ENCODE results near the gene MEIKIN.
"Not testable (repeated sequence)": the region's sequence is repeated elsewhere in the genome, so short reads cannot be mapped to it uniquely, and the experiment has no call there.

MEIKIN gene

GRCh38 chr5:131786900-131787692 is 158.4 kb downstream of the MEIKIN start:
- in situ Hi-C loops (cut with HindIII; ENCODE audit: low pct_unique_long_range_greater_than_20kb, low sequenced_read_pairs), result no loop called here
- no peak for DNase-seq (ENCODE audit: low read depth in 1 of 2, low spot score in 1 of 2)
- no peak for TF ChIP-seq JUND (IDR thresholded peaks at IDR 0.05; ENCODE audit: low read depth)

GRCh38 chr5:131786036-131786435 is 159.4 kb downstream of the MEIKIN start:
- DNase-seq (ENCODE audit: low read depth in 1 of 2, low spot score in 1 of 2), result no peak
- in situ Hi-C loops (cut with HindIII; ENCODE audit: low pct_unique_long_range_greater_than_20kb, low sequenced_read_pairs), result no loop called here
- no peak for TF ChIP-seq JUND (IDR thresholded peaks at IDR 0.05; ENCODE audit: low read depth)

DNA sequence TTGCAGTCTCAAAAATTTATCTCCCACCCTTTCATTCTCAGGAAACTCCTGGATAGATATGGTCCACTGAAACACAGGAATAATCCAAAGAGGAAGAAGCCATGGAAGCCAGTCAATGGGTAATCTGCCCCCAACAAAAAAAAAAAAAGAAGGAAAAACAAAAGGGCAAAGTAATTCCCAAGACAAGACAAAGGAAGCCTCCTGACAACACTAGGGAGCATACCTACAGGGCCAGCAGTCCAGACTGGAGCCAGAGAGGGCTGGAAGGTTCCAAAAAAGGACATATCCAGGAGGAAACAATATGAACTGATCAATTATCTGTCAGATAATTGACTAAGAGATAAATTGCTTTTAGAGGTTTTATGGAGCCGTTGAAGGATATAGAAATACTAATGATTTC is 161.6 kb downstream of the MEIKIN start:
- in situ Hi-C loops (cut with HindIII; ENCODE audit: low pct_unique_long_range_greater_than_20kb, low sequenced_read_pairs), result no loop called here
- DNase-seq (ENCODE audit: low read depth in 1 of 2, low spot score in 1 of 2), result no peak
- TF ChIP-seq JUND (IDR thresholded peaks at IDR 0.05; ENCODE audit: low read depth), result no peak

DNA sequence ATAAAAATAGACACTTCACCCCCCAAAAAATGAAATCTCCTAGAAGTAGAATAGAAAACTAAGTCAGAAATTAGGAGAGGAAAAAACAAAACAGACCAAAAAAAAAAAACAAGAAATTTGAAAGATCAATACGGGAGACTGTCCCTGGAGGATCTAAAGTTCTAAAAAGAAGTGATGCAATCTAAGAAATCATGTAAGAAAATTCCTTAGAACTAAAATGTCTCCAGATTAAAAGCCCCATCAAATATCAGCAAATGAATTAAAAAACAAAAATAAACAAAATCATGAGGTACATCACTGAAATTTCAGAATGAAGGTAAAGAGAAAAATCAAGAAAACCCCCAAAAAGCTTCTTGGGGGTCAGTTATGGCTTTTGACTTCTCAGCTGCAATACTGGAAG is 162.1 kb downstream of the MEIKIN start:
- no peak for TF ChIP-seq JUND (IDR thresholded peaks at IDR 0.05; ENCODE audit: low read depth)
- in situ Hi-C loops (cut with HindIII; ENCODE audit: low pct_unique_long_range_greater_than_20kb, low sequenced_read_pairs), result no loop called here
- no peak for DNase-seq (ENCODE audit: low read depth in 1 of 2, low spot score in 1 of 2)

DNA sequence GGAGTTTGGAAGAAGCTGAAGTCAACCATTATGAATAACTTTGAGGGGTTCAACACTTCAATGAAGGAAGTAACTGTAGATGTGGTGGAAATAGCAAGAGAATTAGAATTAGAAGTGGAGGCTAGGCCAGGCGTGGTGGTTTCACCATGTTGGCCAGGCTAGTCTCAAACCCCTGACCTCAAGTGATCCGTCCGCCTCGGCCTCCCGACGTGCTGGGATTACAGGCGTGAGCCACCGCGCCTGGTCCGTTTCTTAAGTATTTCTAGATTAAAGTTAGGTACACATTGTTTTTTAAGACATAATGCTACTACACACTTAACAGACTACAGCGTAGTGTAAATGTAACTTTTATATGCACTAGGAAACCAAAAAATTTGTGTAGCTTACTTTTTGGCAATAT is 162.7 kb downstream of the MEIKIN start:
- in situ Hi-C loops (cut with HindIII; ENCODE audit: low pct_unique_long_range_greater_than_20kb, low sequenced_read_pairs), result no loop called here
- no peak for DNase-seq (ENCODE audit: low read depth in 1 of 2, low spot score in 1 of 2)
- TF ChIP-seq JUND (IDR thresholded peaks at IDR 0.05; ENCODE audit: low read depth), result no peak

GRCh38 chr5:131778141-131778540 is 167.3 kb downstream of the MEIKIN start:
- in situ Hi-C loops (cut with HindIII; ENCODE audit: low pct_unique_long_range_greater_than_20kb, low sequenced_read_pairs); DNase-seq (ENCODE audit: low read depth in 1 of 2, low spot score in 1 of 2): not testable (repeated sequence)

DNA sequence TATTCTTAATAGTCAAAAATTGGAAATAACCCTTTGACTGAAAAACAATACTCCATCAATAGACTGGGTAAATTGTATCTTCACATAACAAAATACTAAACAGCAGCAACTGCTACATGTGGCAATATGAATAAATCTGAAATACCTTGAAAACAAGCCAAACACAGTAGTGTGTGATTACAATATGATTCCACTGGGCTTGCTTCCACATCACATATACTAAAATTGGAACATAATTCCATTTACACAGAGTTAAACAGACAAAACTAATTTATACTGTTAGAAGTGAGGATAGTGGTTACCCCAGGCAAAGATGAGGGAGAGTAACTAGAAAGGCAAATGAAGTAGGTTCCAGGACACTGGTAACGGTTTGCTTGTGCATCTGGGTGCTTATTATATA is 169.0 kb downstream of the MEIKIN start:
- DNase-seq (ENCODE audit: low read depth in 1 of 2, low spot score in 1 of 2), result no peak
- in situ Hi-C loops (cut with HindIII; ENCODE audit: low pct_unique_long_range_greater_than_20kb, low sequenced_read_pairs), result no loop called here

DNA sequence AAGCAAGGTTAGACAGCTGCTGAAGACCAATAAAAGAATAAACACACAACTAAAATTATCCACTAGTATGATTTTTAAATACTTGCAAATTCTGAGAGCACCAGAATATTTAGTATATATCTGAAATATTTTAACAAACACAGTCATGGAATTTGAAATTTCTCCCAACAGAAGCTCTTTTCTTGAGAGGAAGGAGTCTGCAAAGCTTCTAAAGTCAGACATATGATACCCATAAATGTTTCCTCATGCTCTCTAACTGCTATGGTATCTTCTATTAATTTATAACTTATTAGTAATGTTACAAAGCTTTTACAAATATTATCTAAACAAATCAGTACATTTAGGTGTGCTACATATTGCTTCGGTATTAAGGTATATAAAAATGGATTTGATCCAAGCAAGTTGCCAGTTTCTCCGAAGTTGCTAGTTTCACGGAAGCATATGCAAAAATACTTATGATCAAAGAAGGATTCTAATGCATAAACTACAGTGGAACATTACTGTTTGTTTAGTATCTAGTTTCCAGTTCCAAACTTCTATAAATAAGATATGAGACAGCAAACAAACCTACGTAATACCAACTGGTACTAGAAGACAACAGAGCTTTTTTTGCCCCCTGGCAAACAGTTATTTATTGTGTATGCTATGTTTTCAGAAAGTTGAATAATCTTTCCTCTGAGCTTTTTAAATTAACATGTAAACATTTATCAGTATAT is 170.7 kb downstream of the MEIKIN start:
- in situ Hi-C loops (cut with HindIII; ENCODE audit: low pct_unique_long_range_greater_than_20kb, low sequenced_read_pairs), result no loop called here
- no peak for TF ChIP-seq JUND (IDR thresholded peaks at IDR 0.05; ENCODE audit: low read depth)
- DNase-seq (ENCODE audit: low read depth in 1 of 2, low spot score in 1 of 2), result no peak

More for the DNA sequence above, 169.0 kb downstream of the MEIKIN start:
- no peak for TF ChIP-seq JUND (IDR thresholded peaks at IDR 0.05; ENCODE audit: low read depth)

DNA sequence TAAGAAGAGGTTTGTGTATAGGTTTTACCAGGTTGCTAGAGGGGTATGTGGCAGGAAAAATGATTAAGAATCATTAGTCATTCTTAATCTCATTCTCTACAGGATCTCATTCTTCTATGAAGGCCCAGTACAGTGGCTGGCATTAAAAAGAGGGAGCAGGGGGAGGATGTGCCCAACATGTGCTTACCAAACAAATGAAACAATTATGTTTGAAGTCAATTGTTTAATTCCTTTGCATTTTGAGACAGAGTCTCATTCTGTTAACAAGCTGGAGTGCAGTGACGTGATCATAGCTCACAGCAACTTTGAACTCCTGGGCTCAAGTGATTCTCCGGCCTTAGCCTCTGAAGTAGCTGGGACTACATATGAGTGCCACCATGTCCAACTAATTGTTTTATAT is 171.7 kb downstream of the MEIKIN start:
- in situ Hi-C loops (cut with HindIII; ENCODE audit: low pct_unique_long_range_greater_than_20kb, low sequenced_read_pairs), result no loop called here
- no peak for DNase-seq (ENCODE audit: low read depth in 1 of 2, low spot score in 1 of 2)
- TF ChIP-seq JUND (IDR thresholded peaks at IDR 0.05; ENCODE audit: low read depth), result no peak

DNA sequence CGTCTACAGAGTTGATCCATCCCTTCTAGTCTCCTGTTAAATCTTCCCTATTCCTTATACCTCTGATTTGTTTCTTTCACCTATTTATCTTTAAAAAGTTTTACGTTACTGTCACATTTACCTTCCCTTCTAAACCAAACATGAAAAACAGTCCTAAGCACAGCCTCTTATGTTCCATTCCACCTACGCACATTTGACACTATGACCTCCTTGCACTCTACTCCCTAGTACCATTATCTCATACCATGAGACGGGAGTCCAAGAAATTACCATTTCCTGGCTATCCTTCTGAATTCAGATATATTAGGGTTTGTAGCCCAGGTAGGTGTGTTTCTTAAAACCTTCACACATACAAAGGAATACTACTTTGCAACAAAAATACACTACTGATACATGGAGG is 173.8 kb downstream of the MEIKIN start:
- TF ChIP-seq JUND (IDR thresholded peaks at IDR 0.05; ENCODE audit: low read depth), result no peak
- DNase-seq (ENCODE audit: low read depth in 1 of 2, low spot score in 1 of 2), result no peak
- in situ Hi-C loops (cut with HindIII; ENCODE audit: low pct_unique_long_range_greater_than_20kb, low sequenced_read_pairs), result no loop called here

DNA sequence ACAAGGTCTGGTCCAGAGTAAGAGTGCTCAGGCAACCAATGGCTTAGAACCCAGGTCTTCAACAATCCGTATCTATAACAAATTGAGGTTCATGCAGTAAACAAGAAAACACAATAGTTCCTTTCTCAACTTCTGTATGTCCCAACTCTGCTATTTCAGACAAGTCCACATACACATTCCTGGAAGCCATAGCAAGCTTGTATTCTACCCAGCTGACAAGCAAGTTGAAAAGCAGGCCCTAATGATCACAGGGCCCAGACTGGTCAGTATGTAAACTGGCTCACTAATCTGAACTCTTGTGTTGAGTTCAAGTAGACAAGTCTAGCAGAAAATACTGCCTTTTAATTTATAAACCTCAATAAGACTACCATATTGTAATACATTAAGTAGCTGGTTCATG is 175.5 kb downstream of the MEIKIN start:
- TF ChIP-seq JUND (IDR thresholded peaks at IDR 0.05; ENCODE audit: low read depth), result no peak
- in situ Hi-C loops (cut with HindIII; ENCODE audit: low pct_unique_long_range_greater_than_20kb, low sequenced_read_pairs), result no loop called here

GRCh38 chr5:131769336-131769735 is 176.1 kb downstream of the MEIKIN start:
- DNase-seq (ENCODE audit: low read depth in 1 of 2, low spot score in 1 of 2), result no peak
- in situ Hi-C loops (cut with HindIII; ENCODE audit: low pct_unique_long_range_greater_than_20kb, low sequenced_read_pairs), result no loop called here
- TF ChIP-seq JUND (IDR thresholded peaks at IDR 0.05; ENCODE audit: low read depth), result no peak

More for the DNA sequence above, 175.5 kb downstream of the MEIKIN start:
- DNase-seq (ENCODE audit: low read depth in 1 of 2, low spot score in 1 of 2), result peak in 1 of 2 experiments; percentile 36

DNA sequence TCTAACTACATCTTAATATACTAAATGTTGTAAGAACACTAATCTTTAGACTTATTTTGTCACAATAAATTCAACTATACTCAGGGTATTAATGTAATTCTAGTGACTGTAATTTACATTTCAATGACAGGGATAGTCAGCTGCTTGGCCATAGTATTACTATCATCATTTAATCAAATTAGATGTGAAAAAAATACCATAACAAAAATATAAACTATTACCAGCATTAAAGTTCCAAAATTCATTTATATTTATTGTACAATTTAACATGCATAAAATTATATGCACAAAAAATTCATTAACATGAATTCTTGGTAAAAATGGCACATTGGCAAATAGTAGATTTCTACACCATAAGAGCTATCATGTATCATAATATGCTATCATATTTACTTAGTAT is 177.6 kb downstream of the MEIKIN start:
- in situ Hi-C loops (cut with HindIII; ENCODE audit: low pct_unique_long_range_greater_than_20kb, low sequenced_read_pairs), result no loop called here
- DNase-seq (ENCODE audit: low read depth in 1 of 2, low spot score in 1 of 2), result no peak
- no peak for TF ChIP-seq JUND (IDR thresholded peaks at IDR 0.05; ENCODE audit: low read depth)

Data from T47D (cell line).